ENCODE results near the gene SLC27A5.
A peak's percentile ranks its signal among the peaks of the same experiment; 100 is the strongest.

- no peak for TF ChIP-seq EZH2 (IDR thresholded peaks at IDR 0.05; ENCODE audit: borderline replicate concordance, low read depth, low read length, poor library complexity, severe bottlenecking)
- TF ChIP-seq, protein P1, sequence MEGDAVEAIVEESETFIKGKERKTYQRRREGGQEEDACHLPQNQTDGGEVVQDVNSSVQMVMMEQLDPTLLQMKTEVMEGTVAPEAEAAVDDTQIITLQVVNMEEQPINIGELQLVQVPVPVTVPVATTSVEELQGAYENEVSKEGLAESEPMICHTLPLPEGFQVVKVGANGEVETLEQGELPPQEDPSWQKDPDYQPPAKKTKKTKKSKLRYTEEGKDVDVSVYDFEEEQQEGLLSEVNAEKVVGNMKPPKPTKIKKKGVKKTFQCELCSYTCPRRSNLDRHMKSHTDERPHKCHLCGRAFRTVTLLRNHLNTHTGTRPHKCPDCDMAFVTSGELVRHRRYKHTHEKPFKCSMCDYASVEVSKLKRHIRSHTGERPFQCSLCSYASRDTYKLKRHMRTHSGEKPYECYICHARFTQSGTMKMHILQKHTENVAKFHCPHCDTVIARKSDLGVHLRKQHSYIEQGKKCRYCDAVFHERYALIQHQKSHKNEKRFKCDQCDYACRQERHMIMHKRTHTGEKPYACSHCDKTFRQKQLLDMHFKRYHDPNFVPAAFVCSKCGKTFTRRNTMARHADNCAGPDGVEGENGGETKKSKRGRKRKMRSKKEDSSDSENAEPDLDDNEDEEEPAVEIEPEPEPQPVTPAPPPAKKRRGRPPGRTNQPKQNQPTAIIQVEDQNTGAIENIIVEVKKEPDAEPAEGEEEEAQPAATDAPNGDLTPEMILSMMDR (conservative IDR thresholded peaks at IDR 0.05; ENCODE audit: low read depth, low read length): peak; percentile 31
These were observed 5.4 kb upstream of the SLC27A5 start for GRCh38 chr19:58516964-58517833.

Measured in A673 (cell line).